K562 (cell line): ENCODE measurements around the gene SLC22A23. TPM values are rescaled to one million over a fixed set of nuclear protein-coding genes. Genes with fewer than 3 reads are reported as not detected.
A peak's percentile ranks its signal among the peaks of the same experiment; 100 is the strongest.

Experiments used
- ATAC-seq: fragments of 200-7000 bp; cut with Tn5 transposase; 3 replicates; pipeline ENCODE4 v1.9.1; 2020; ENCODE audit warnings: moderate library complexity
- BruUV-seq: library from RNA; stranded (reverse); fragments of 400-500 nt; replicated peaks from 2 replicates; lab custom pipeline; 2021; lab: Mats Ljungman, UMichigan
- CTCF ChIA-PET: fragments of 300-600 bp; formaldehyde crosslinking; extraction: SDS; loops from one replicate; lab custom pipeline; 2021; ENCODE audit warnings: low intra/inter-chr PET ratio; lab: Yijun Ruan, JAX
- POLR2A ChIA-PET: fragments of 300-600, 350-650 bp; sonication (Branson Sonifier 250); formaldehyde crosslinking; extraction: SDS; loops from one replicate; lab custom pipeline; 2021; ENCODE audit warnings: antibody characterized with exemption, inconsistent platforms; lab: Yijun Ruan, JAX
- DNase-seq, 4 experiments: peaks; one replicate each; pipeline versions ENCODE4 v3.0.0 to v3.0.0-alpha.2; 2011 to 2018; ENCODE audit warnings: low spot score in 3 of 4, mixed read lengths in 3 of 4; ENCODE audit errors: extremely low read depth in 1 of 4
- FAIRE-seq: peaks from 2 replicates; lab custom pipeline; 2011; peaks lifted over from hg19 to GRCh38; lab: Jason Lieb, UNC
- H2AFZ ChIP-seq: 2 replicates; pipeline ENCODE4 v1.6.0; 2011; ENCODE audit warnings: low read depth, low read length, control low read depth, inconsistent platforms
- H3K27ac ChIP-seq: fragments of 200-600 bp; 3 replicates; pipeline ENCODE4 v1.8.0; 2011; ENCODE audit warnings: low read depth, mild to moderate bottlenecking, control low read depth, inconsistent platforms, low read length, moderate library complexity, mixed read lengths; ENCODE audit errors: extremely low read depth
- H3K27me3 ChIP-seq, 2 experiments: fragments of 300-600 bp in 1 of 2; 2 replicates in 1 of 2; 3 replicates in 1 of 2; pipeline versions ENCODE4 v1.6.0 to v1.8.0; 2011; ENCODE audit warnings: inconsistent platforms in 2 of 2, low read length in 2 of 2, mild to moderate bottlenecking in 1 of 2, mixed read lengths in 1 of 2, moderate library complexity in 1 of 2; ENCODE audit not compliant: control insufficient read depth in 2 of 2, insufficient read depth in 2 of 2
- H3K36me3 ChIP-seq: fragments of 300-600 bp; 3 replicates; pipeline ENCODE4 v1.8.0; 2011; ENCODE audit warnings: mild to moderate bottlenecking, low read length, inconsistent platforms; ENCODE audit not compliant: control insufficient read depth, insufficient read depth
- H3K4me1 ChIP-seq, 2 experiments: fragments of 200-600 bp in 1 of 2; replicated peaks in 1 of 2; 2 replicates in 1 of 2; 3 replicates in 1 of 2; pipeline versions ENCODE4 v1.5.1 to v1.8.0; 2011; ENCODE audit warnings: inconsistent platforms in 2 of 2, low read length in 2 of 2, mild to moderate bottlenecking in 1 of 2, mixed read lengths in 1 of 2, moderate library complexity in 1 of 2; ENCODE audit not compliant: control insufficient read depth in 2 of 2, insufficient read depth in 2 of 2
- H3K4me2 ChIP-seq: 2 replicates; pipeline ENCODE4 v1.6.1; 2011; ENCODE audit warnings: low read length, control low read depth, inconsistent platforms, mixed read lengths; ENCODE audit not compliant: insufficient read depth
- H3K4me3 ChIP-seq: fragments of 200-600 bp; sonication (generic), shearing (Covaris generic); 2 replicates; pipeline ENCODE4 v1.5.1; 2016; ENCODE audit warnings: control low read depth, inconsistent platforms
- H3K79me2 ChIP-seq: fragments of 200-600 bp; 3 replicates; pipeline ENCODE4 v1.8.0; 2011; ENCODE audit warnings: low read length, inconsistent platforms; ENCODE audit not compliant: control insufficient read depth, insufficient read depth
- H3K9ac ChIP-seq, 2 experiments: 2 replicates each; pipeline versions ENCODE4 v1.6.0 to v1.6.1; 2011; ENCODE audit warnings: low read depth in 2 of 2, low read length in 2 of 2, control low read depth in 1 of 2, inconsistent platforms in 1 of 2, mild to moderate bottlenecking in 1 of 2, mixed read lengths in 1 of 2; ENCODE audit not compliant: insufficient read depth in 1 of 2
- H3K9me1 ChIP-seq: one replicate; pipeline ENCODE4 v1.6.0; 2011; ENCODE audit warnings: inconsistent platforms, mild to moderate bottlenecking, low read length, moderate library complexity; ENCODE audit not compliant: control insufficient read depth, insufficient read depth
- H3K9me3 ChIP-seq: replicated peaks from 2 replicates; pipeline ENCODE4 v1.5.1; 2011; ENCODE audit warnings: low read depth, low read length, inconsistent platforms; ENCODE audit not compliant: control insufficient read depth, insufficient read depth
- H4K20me1 ChIP-seq: replicated peaks from 2 replicates; pipeline ENCODE4 v1.6.1; 2011; ENCODE audit warnings: low read length, inconsistent platforms, mixed read lengths; ENCODE audit not compliant: control insufficient read depth, insufficient read depth
- C11orf30 ChIP-seq: fragments of 450-650 bp; IDR thresholded peaks from 2 replicates; pipeline ENCODE4 v1.6.1; 2016; ENCODE audit warnings: low read depth, mild to moderate bottlenecking
- MAFG ChIP-seq: fragments of 450-650 bp; conservative IDR thresholded peaks from 2 replicates; pipeline ENCODE4 v1.6.1; 2016; ENCODE audit warnings: missing genetic modification characterization, missing compliant biosample characterization
- MEIS2 ChIP-seq: fragments of 450-650 bp; IDR thresholded peaks from 2 replicates; pipeline ENCODE4 v1.6.1; 2014; ENCODE audit warnings: mild to moderate bottlenecking; ENCODE audit not compliant: partially characterized antibody
- NR3C1 ChIP-seq: sonication (generic); formaldehyde crosslinking; IDR thresholded peaks from 2 replicates; pipeline ENCODE4 v1.8.1; 2022; ENCODE audit warnings: missing genetic modification reagents
- U2AF2 ChIP-seq: fragments of 200-400 bp; formaldehyde crosslinking; optimal IDR thresholded peaks from 2 replicates; pipeline ENCODE3; 2017; ENCODE audit warnings: low read depth, mild to moderate bottlenecking, low read length
- ZNF134 ChIP-seq: fragments of 250-450 bp; sonication (Bioruptor Pico); conservative IDR thresholded peaks from 2 replicates; pipeline ENCODE4 v1.4.0; 2020
- ZNF316 ChIP-seq: fragments of 450-650 bp; IDR thresholded peaks from 2 replicates; pipeline ENCODE4 v1.6.1; 2016
- ZNF507 ChIP-seq: conservative IDR thresholded peaks from 2 replicates; pipeline ENCODE4 v1.6.1; 2017; ENCODE audit warnings: missing genetic modification characterization, missing compliant biosample characterization
- WGBS: fragments of 100-300 bp; shearing (Covaris generic); methylation state at CpG from one replicate; pipeline ENCODE4 v1.1.6; 2016; ENCODE audit warnings: low coverage, mixed read lengths; ENCODE audit not compliant: insufficient coverage; ENCODE audit errors: missing lambda C conversion rate; 5-methylcytosine and 5-hydroxymethylcytosine counted together
- in situ Hi-C: fragments of 300-500 bp; cut with MboI; formaldehyde crosslinking; loops from 4 replicates; pipeline ENCODE4 v1.15.0; 2018; ENCODE audit warnings: inconsistent platforms, mixed read lengths
- intact Hi-C: fragments of 100-400 bp; cut with micrococcal nuclease; formaldehyde crosslinking; loops from 2 replicates; pipeline ENCODE4 v1.14.2; 2022
- polyA plus RNA-seq, 8 experiments: library from polyadenylated mRNA; depleted of rRNA in 4 of 8; stranded (reverse) in 5 of 8; unstranded in 3 of 8; fragments of >200 nt; fragmentation: Nextera tagmentation in 2 of 8; fragmentation: Illumina TruSeq in 1 of 8; extraction: Ambion mirVana in 2 of 8; extraction: Trizol in 1 of 8; gene quantifications; 2 replicates each; pipeline versions ENCODE4 v1.2.1 to v1.2.3, GENCODE V29; 2011 to 2014; ENCODE audit warnings: inconsistent platforms in 1 of 8, missing spikeins in 1 of 8
- total RNA-seq, 7 experiments: library from RNA; depleted of rRNA in 6 of 7; stranded (reverse); fragments of >200 nt in 6 of 7; fragmentation: Illumina TruSeq in 2 of 7; extraction: Trizol in 2 of 7; gene quantifications; 2 replicates each; pipeline versions ENCODE4 v1.2.1 to v1.2.3, GENCODE V29; 2011 to 2021; ENCODE audit warnings: low replicate concordance in 1 of 7
- TF ChIP-seq, protein P1 (sequence below): fragments of 250-450 bp; sonication (Bioruptor Pico); IDR thresholded peaks from 2 replicates; pipeline ENCODE4 v1.8.0; 2022; ENCODE audit warnings: moderate library complexity, mild to moderate bottlenecking, inconsistent platforms

The SLC22A23 gene
- total and polyA plus RNA-seq, 9 of the 15 experiments (the other 6 are each of a cell fraction or from before 2014, with no cell fraction given): 0.30 to 8.7 (median 2.5) TPM

DNA sequence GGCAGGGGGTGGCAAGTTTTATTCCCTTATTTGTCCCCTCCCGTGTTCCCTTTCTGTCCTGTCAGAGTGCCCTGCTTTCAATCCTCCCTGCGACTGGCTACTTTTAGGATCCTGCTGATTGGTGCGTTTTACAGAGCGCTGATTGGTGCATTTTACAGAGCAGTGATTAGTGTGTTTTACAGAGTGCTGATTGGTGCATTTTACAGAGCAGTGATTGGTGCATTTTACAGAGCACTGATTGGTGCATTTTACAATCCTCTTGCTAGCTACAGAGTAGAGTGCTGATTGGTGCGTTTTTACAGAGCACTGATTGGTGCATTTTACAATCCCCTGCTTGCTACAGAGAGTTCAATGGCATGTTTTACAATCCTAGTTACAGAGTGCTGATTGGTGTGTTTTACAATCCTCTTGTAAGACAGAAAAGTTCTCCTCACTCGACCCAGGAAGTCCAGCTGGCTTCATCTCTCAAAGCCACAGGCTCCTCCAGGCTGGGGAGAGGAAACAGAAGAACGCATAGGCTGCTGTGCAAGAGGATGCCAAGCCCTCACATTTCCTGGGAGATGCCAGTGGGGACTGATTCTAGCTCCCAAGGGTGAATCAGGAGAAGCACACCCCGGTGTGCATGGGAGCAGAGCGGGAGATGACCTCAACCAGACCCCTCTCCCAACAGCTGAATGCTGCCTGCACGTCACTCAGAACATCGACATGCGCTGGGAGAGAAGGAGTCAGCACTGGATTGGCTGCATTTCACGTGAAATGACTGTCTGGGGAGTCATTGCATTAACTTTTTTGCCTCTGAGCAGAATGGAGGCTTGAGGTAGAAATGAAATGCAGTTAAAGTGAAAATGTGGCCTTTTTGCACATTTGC is 48.3 kb upstream of the SLC22A23 start:
- H3K9me1 ChIP-seq: no peaks in the 10 kb centered on the region
- ChIA-PET POLR2A (interaction anchor here (0.8 to 1.3 kb wide), 2 partner anchors 9 kb away, joined by 4 to 5 read pairs; no protein-coding TSS in a partner anchor), CTCF (no interaction called here)
- H3K79me2 ChIP-seq: no peaks in the 10 kb centered on the region
- intact Hi-C loops (no loop called here), in situ Hi-C loops (no loop called here)
- no peak for FAIRE-seq
- H3K4me3 ChIP-seq: no peak overlapping the region
- no peak overlapping the region for H3K4me2 ChIP-seq
- no peak overlapping the region for H3K27ac ChIP-seq
- H3K4me1 ChIP-seq: no peaks in the 10 kb centered on the region
- H3K27me3 ChIP-seq: peaks cover 29 to 30% of the 10 kb centered on the region in 2 experiments
- ATAC-seq: no peak
- no peak overlapping the region for H3K9ac ChIP-seq
- BruUV-seq: no TSS peak
- TF ChIP-seq C11orf30 (0 out of 2 replicates have a peak, but pooled peaks have one; percentile 32), ZNF316 (peak; percentile 72), U2AF2 (no peak), NR3C1 (no peak), ZNF134 (no peak), MEIS2 (no peak), ZNF507 (tag) (no peak), MAFG (tag) (peak; percentile 47)
- TF ChIP-seq, protein P1, sequence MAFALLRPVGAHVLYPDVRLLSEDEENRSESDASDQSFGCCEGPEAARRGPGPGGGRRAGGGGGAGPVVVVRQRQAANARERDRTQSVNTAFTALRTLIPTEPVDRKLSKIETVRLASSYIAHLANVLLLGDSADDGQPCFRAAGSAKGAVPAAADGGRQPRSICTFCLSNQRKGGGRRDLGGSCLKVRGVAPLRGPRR (CRISPR knock-in tag): no peak
- no peaks in the 10 kb centered on the region for H4K20me1 ChIP-seq
- H3K9me3 ChIP-seq: no peaks in the 10 kb centered on the region
- WGBS: 6% methylated on average over 13 of the region's 13 CpGs
- no peaks in the 10 kb centered on the region for H3K36me3 ChIP-seq
- DNase-seq: no peak
- no peak overlapping the region for H2AFZ ChIP-seq
